Kasumi-1 (cell line): ENCODE data around the gene HOXC11.

ENCODE experiments used
- DNase-seq, 2 experiments: peaks; one replicate each; lab custom pipeline; 2025; lab: John Stamatoyannopoulos, UW

Gene HOXC11

GRCh38 chr12:54009171-54010052 lies 36.5 kb downstream of the HOXC11 start:
- no peak for DNase-seq

DNA sequence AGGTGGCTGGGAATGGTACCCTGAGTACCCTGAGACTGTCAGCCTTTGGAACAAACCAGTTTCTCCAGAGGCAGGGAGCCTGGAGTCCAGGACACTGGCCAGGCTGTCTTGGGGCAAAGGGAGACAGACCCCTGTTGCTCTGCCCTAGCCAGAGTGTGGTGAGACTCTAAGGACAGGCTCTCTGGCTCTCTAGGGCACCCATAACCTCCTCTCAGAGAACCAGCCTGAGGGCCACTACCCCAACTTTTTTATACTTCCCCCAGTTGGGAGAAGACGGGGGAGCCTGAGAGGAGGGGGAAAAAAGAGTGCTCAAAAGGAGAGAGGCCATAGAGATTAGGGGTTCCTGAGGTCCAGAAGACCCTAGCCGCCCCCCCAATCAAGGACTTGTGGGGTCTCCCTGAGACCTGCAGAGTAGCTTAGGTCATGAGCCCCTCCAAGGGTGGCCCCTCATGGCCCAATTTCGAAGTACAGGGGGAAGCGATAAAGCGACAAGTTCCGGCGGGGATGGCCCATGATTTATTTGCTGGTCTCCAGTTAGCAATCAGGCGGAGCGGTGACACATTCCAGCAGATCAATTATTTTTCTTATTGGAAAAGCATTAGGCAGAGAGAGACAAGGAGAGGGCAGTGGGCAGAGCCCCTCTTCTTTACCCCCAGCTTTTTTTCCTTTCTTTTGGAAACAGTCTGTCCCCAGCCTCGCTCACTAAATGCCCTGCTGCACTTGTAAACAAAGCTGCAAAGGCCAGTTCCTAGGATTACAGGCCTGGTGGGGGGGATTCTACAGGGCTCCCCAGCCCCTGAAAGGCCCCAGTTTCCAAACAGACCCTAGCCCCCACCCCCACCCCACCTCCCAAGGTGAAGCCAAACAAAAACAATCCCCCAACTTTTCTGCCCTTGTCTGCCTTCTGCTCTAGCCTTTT lies 37.4 kb downstream of the HOXC11 start:
- no peak for DNase-seq

DNA sequence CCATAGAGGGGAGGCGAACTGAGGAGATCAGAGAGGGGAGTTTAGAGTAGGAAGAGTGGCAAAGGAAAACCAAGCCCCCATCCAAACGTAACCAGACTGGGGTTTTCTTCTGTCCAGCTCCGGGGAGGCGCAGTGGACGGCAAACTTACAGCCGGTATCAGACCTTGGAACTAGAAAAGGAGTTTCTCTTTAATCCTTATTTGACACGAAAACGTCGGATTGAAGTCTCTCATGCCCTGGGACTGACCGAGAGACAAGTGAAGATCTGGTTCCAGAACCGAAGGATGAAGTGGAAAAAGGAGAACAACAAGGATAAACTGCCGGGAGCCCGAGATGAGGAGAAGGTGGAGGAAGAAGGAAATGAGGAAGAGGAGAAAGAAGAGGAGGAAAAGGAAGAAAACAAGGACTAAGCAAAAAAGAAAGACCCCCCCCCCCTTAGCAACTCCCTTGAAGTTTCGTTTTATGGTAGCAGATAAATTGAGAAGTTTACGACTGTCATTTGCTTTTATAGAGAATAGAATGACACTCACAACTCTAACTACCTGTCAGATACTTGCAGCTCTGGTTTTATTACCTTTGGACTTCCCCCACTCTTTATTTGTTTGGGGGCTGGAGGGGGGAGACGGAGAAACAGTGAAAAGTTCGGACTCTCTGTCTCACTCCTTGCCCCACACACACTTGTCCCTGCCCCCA lies 38.2 kb downstream of the HOXC11 start:
- DNase-seq, result no peak

DNA sequence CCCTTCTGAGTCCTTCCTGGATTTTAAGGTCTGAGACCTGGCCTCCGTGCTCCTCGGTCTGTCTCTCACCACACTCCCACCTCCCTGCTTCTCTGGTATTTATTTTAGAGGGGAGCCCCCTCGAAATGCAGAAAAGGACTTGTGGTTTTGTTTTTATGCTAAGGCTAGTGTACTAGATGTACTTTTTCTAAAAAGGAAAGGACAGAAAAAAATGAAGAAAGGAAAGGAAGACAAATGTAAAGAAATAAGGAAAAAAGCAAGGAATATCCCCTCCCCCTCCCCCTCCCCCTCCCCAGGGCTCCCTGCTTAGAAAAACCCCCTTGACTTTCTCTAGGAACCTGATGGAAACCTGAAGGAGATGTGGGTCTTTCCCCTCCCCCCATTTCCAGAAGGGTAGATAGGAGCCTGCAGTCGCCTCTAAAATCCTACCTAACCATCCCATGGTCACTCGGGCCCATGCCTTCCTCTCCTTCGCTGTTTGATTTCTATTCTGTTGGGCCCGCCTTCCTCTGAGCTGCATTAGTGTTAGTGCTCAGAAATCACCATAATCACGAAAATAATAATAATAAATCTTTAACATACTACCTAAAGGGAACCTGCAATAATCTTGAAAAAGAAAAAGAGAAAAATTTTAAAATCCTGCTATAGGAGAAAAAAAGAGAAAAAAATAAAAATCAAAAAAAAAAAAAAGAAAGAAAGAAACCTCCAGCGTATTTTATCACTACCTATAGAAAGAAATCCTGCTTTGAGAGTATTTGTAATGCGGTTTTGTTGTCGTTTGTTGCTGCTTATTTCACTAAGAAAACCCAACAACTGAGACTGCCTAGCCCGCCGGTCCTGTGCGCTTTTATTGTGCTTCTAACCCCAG lies 39.0 kb downstream of the HOXC11 start:
- DNase-seq, result no peak

DNA sequence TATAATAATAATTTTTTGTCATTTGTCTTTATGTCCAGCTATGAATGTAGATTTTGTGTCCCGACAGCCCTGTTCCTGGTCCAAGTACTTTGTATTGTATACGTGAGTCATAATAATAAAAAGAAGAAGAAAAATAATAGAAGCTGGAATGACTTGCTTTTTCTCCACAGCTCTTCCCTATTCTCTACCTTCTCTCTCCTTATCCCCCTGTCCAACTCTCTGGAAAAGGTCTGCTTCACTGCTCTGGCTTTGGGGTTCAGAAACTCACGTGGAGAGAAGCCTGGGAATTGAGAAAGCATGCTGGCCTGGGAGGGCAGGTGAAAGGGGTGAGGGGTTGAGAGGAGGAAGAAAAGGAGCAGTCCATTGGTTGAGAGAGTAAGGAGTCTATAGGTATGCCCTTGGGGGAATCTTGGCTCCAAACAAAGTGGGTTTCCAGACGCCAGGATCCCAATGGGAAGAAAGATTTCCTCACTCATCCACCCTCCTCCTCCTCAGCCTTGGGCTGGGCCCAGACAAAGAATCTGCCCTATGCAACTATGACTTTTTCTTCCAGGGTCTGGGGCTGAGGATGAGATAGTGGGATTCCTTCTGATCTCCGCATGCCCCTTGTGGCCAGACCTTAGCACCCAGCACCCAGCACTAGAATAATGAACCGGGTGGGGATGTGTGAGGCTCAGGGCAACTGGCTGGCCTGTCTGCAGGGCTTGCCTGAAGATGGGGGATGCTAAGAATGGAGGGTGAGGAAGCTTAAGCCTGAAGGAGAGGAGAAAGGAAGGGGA lies 39.9 kb downstream of the HOXC11 start:
- DNase-seq, result no peak

DNA sequence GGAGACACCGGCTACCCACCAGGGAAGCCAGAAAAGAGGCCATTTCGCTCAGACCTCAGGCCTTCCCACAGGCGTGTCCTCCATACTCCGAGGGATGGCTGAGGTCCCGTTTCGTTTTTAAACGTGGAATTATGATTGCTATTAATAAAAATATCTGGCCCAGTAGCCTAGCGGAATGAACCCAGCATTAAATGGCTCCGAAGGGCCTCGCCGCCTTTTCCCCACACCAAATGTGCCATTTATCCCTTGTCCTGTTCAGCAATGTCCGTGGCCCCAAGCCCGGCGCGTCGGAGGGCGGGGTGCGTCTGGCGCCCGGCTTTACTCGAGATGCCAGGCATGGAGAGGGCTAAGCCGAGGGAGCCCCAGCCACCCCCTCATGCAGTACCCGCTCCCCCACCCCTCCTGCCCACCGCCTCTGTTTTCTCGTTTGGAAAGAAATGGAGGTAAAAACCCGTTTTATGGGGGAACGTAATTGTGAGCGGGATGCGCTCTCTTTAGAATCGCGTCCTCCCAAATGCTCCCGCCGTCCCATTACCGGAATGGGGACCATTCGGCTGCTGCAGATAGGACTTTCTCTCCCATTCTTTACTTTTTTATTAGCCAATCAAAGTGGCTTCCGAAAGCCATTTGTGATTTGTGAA lies 41.6 kb downstream of the HOXC11 start:
- no peak for DNase-seq

DNA sequence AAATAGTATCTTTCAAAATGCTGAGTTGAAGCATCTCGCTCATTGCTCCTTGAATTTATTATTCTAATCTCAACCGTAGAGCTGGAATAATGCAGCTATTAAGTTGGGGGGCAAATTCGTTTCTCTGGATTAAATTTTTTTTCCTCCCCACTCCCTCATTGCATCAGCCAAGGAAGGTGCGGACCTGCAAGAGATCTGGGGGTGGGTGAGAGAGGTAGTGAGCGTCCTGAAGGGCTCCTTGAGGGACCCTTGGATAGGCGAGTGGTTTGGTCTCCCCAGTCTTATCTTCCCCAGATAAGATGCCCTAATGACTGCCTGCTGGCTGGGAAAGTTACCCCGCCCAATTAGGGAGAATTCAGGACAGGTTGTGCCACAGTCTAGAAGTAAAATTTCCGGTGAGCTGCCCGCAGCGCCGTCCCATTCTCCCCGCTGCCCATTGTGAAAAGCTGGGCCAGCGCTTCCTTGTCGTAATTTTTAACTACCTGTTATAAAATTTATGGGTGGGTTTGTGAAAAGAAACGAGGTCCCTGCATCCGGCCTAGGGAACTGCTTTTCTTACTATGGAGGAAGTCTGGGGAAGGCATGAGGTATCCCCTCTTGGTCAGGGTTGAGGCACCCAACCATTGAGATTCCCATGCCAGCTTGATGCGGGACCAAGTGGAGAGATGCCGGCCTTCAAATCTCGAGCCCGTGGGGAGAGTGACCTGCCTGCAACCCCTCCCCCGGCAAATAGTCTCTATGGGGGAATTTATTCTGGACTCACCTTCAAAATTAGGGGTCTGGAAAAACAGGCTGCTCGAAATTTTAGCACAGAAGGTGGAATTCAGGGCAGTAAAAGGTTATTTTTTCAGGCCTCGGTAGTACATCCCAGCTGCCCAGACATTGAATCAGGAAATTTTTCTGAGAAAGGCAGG lies 42.3 kb downstream of the HOXC11 start:
- DNase-seq, result no peak

- no peak for DNase-seq
These were observed 43.1 kb downstream of the HOXC11 start for GRCh38 chr12:54016051-54016450.

DNA sequence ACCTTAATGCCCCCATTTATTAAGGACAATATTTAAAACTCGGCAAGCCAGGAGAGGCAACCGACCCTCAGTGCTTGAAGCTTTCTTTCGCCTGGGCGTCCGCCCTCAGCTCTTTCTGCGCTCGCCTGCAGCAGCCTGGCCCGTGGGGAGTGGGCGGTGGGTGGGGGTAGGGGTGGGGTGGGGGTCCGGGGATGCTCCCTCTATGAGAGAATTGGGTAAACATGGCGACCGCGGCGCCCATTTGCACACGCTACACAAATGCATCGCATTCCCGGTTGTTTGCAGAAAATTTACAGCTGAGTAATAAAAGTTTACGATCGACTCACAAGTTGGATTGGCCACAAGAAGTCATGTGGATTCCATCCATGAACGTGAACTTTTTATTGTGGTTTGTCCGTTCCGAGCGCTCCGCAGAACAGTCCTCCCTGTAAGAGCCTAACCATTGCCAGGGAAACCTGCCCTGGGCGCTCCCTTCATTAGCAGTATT lies 43.6 kb downstream of the HOXC11 start:
- no peak for DNase-seq

DNA sequence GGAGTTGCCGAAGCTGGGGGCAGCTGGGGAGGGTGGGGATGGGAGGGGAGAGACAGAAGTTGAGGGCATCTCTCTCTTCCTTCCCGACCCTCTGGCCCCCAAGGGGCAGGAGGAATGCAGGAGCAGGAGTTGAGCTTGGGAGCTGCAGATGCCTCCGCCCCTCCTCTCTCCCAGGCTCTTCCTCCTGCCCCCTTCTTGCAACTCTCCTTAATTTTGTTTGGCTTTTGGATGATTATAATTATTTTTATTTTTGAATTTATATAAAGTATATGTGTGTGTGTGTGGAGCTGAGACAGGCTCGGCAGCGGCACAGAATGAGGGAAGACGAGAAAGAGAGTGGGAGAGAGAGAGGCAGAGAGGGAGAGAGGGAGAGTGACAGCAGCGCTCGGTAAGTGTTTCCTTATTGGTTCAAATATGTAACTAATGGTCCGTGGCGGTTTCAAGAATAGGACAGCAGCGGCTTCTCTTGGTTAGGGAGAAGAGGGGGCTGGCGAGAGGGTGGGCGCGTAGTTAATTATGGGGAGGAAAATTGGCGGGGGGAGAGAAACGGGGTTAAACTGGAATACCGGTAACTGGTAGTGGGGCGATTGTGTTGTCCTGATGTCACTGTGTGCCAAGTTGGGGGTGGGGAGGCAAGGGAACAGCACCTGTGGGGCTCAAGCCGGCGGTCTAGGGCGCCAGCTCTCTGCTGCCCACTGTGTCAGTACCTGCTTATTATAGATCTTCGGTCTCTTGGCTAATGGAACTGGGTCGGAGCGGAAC lies 44.3 kb downstream of the HOXC11 start:
- no peak for DNase-seq

GRCh38 chr12:54017878-54018467 lies 45.0 kb downstream of the HOXC11 start:
- DNase-seq, result no peak

DNA sequence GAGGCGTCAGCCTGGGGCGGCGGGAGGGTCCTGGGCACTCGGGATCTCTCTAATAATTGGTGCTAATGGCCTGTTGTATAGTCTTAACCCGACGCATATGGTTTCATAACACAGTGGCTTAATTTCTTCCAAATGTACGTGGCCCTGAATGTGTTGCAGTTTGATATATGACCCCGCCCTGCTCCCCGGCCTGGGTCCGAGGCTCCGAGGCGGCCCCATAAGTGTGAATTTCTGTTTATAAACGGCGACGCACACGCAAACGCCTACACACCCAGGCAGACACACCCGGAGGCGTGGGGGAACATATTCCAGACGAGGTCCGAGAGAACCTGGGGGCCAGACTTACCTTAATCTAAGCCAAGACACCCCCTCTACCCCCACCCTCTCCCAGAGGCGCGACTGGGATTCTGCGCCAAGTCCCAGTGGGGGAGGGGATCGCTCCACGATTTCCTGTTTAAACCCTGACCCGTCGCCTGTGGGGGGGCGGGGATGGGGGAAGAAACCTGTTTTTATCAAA lies 45.6 kb downstream of the HOXC11 start:
- no peak for DNase-seq

DNA sequence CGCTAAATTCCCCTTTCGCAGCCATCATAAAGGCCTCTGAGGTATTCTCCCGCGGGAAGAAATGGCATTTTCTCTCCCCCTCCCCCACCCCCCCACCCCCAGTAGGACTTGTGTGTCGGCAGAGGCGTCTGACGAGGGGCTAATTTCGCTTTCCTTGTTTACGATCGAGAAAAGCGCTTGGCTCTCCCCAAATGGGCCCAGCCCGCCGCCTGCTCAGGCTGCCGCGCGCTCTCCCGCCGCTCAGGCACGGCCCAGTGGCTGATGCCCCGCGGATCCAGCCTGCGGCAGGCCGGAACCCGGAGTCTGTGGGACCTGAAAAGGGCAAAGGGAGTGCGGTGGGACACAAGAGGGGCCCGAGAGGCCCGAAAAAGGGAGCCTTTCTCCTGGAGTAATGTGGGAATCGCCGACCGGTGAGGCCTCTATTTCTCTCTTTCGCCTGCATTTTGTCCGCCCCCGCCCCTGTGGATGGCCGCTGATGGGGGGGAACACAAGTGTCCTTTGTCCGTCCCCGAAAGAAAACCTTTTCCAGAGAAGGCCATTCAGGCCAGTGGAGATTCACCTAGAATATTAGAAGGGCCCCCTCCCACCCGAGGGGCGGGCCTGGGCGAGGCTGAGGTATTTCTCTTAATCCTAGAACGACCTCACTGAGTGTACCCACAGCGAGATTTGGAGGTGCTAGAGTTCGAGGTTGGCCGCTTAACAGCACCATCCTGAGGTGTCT lies 46.3 kb downstream of the HOXC11 start:
- DNase-seq, result no peak

DNA sequence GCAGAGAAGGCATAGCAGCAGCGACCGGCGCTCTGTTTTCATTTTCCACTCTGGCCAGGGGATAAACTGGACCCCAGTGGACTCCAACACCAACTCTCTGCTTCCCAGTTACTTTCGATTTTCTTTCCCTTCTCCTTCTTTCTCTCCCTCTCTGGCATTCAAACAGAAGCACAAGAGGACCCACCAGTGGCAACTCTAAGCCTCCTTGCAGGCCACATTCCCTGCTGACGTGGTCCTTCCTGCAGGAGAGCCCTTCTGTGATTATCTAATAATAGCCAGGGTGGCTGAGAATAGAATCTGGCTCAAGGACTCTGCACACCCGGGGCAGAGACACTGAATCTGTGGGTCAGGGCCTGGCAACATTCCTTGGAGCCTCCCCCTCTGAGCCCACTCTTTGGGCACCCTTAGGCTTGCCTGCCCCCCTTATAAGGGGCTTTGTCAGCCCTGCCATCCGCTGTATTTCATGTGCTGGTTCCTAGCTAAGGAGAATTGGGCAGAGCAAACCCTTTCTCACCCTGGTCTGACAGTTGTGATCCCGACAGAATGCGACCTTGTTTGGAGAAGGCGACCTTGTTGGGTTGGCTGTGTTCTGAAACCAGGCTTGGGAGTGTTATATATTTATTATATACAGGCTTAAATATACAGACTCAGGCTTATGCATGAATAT lies 47.1 kb downstream of the HOXC11 start:
- DNase-seq, result no peak

- no peak for DNase-seq
These were observed 47.9 kb downstream of the HOXC11 start for GRCh38 chr12:54020591-54021405.
